A549 (cell line): Measurements from ENCODE around the gene DUSP10. TPM values are rescaled to one million over a fixed set of nuclear protein-coding genes. Genes with fewer than 3 reads are reported as not detected.
A peak's percentile ranks its signal among the peaks of the same experiment; 100 is the strongest.

Experiments used
- ATAC-seq, 2 experiments: fragments of 200-7000 bp in 1 of 2; fragments of >200 bp in 1 of 2; cut with Nextera tagmentation in 1 of 2; cut with Tn5 transposase in 1 of 2; 3 replicates each; pipeline versions ENCODE4 v1.8.0 to v1.9.1; 2018 to 2020; ENCODE audit warnings: mild to moderate bottlenecking in 1 of 2, moderate library complexity in 1 of 2
- CTCF ChIA-PET: fragments of 300-600 bp; sonication (Branson Sonifier 250); formaldehyde crosslinking; extraction: SDS; loops from one replicate; lab custom pipeline; 2021; ENCODE audit warnings: antibody characterized with exemption, inconsistent platforms; lab: Yijun Ruan, JAX
- POLR2A ChIA-PET: fragments of 350-600 bp; formaldehyde crosslinking; extraction: SDS; loops from one replicate; lab custom pipeline; 2021; ENCODE audit warnings: antibody characterized with exemption, inconsistent platforms; lab: Yijun Ruan, JAX
- DNase-seq, 2 experiments: peaks; one replicate each; pipeline versions ENCODE4 v3.0.0 to v3.0.0-alpha.2; 2011 to 2016; ENCODE audit warnings: low read depth in 1 of 2, low spot score in 1 of 2
- FAIRE-seq: peaks from 2 replicates; lab custom pipeline; 2011; peaks lifted over from hg19 to GRCh38; lab: Jason Lieb, UNC
- H3K27ac ChIP-seq, 2 experiments: fragments of >200 bp; sonication (Bioruptor Twin); formaldehyde crosslinking; 3 replicates each; pipeline ENCODE4 v1.5.1; 2016 to 2017
- H3K4me1 ChIP-seq: fragments of >200 bp; sonication (Bioruptor Twin); formaldehyde crosslinking; 3 replicates; pipeline ENCODE4 v1.6.1; 2016
- H3K4me2 ChIP-seq: fragments of >200 bp; sonication (Bioruptor Twin); formaldehyde crosslinking; 3 replicates; pipeline ENCODE4 v1.6.1; 2016
- H3K4me3 ChIP-seq: fragments of >200 bp; sonication (Bioruptor Twin); formaldehyde crosslinking; 3 replicates; pipeline ENCODE4 v1.5.1; 2016
- H3K9me3 ChIP-seq: fragments of >200 bp; sonication (Bioruptor Twin); formaldehyde crosslinking; 3 replicates; pipeline ENCODE4 v1.6.1; 2016
- CBX2 ChIP-seq: fragments of 200-600 bp; sonication (generic); IDR thresholded peaks from 2 replicates; pipeline ENCODE4 v1.6.1; 2016; ENCODE audit warnings: low read depth, mild to moderate bottlenecking, borderline replicate concordance
- CEBPB ChIP-seq, 2 experiments: fragments of >200 bp in 1 of 2; sonication (Bioruptor Twin) in 1 of 2; formaldehyde crosslinking in 1 of 2; IDR thresholded peaks; 2 replicates each; pipeline ENCODE4 v1.6.1; 2012 to 2016
- FOSB ChIP-seq: fragments of 250-450 bp; sonication (Bioruptor Pico); IDR thresholded peaks from 2 replicates; pipeline ENCODE4 v1.5.0; 2020; ENCODE audit warnings: mild to moderate bottlenecking, moderate library complexity
- FOXS1 ChIP-seq: fragments of 250-450 bp; sonication (Bioruptor Pico); IDR thresholded peaks from 2 replicates; pipeline ENCODE4 v1.5.0; 2020; ENCODE audit warnings: mild to moderate bottlenecking, moderate library complexity
- HEYL ChIP-seq: fragments of 250-450 bp; sonication (Bioruptor Pico); IDR thresholded peaks from 2 replicates; pipeline ENCODE4 v1.8.0; 2021; ENCODE audit warnings: mild to moderate bottlenecking, moderate library complexity
- JUN ChIP-seq, 2 experiments: fragments of >200 bp; sonication (Bioruptor Twin); formaldehyde crosslinking; IDR thresholded peaks; 2 replicates in 1 of 2; 3 replicates in 1 of 2; pipeline ENCODE4 v1.6.1; 2016 to 2017
- JUNB ChIP-seq: fragments of >200 bp; sonication (Bioruptor Twin); formaldehyde crosslinking; IDR thresholded peaks from 2 replicates; pipeline ENCODE4 v1.6.1; 2016
- KDM5A ChIP-seq: fragments of 200-600 bp; sonication (generic); IDR thresholded peaks from 2 replicates; pipeline ENCODE4 v1.6.1; 2016; ENCODE audit warnings: antibody characterized with exemption, mild to moderate bottlenecking
- MAFK ChIP-seq: fragments of 450-650 bp; IDR thresholded peaks from 2 replicates; pipeline ENCODE4 v1.6.1; 2014; ENCODE audit not compliant: partially characterized antibody
- MAZ ChIP-seq: fragments of 150-350 bp; IDR thresholded peaks from 2 replicates; pipeline ENCODE4 v1.6.1; 2014; ENCODE audit warnings: antibody characterized with exemption, low read depth, low read length, borderline replicate concordance
- NPAS2 ChIP-seq: fragments of 250-450 bp; sonication (Bioruptor Pico); IDR thresholded peaks from 2 replicates; pipeline ENCODE4 v1.8.0; 2022; ENCODE audit warnings: mild to moderate bottlenecking, moderate library complexity, borderline replicate concordance
- PBX3 ChIP-seq: IDR thresholded peaks from 2 replicates; pipeline ENCODE4 v1.6.1; 2012
- POLR2A ChIP-seq: IDR thresholded peaks from 2 replicates; pipeline ENCODE4 v1.6.1; 2012; ENCODE audit warnings: mild to moderate bottlenecking, low read length
- RARB ChIP-seq: fragments of 250-450 bp; sonication (Bioruptor Pico); IDR thresholded peaks from 2 replicates; pipeline ENCODE4 v1.8.0; 2021; ENCODE audit warnings: mild to moderate bottlenecking, moderate library complexity
- RCOR1 ChIP-seq: fragments of 150-350 bp; IDR thresholded peaks from 2 replicates; pipeline ENCODE4 v1.6.1; 2014; ENCODE audit warnings: antibody characterized with exemption, low read length, low read depth
- REST ChIP-seq: fragments of 200-600 bp; sonication (generic); IDR thresholded peaks from 2 replicates; pipeline ENCODE4 v1.6.1; 2016; ENCODE audit warnings: antibody characterized with exemption, mild to moderate bottlenecking, moderate library complexity
- RFX5 ChIP-seq: fragments of 450-650 bp; IDR thresholded peaks from 2 replicates; pipeline ENCODE4 v1.7.1; 2014; ENCODE audit warnings: antibody characterized with exemption, mild to moderate bottlenecking, moderate library complexity
- RNF2 ChIP-seq: fragments of 200-600 bp; sonication (generic); IDR thresholded peaks from 2 replicates; pipeline ENCODE4 v1.6.1; 2016; ENCODE audit warnings: low read depth, mild to moderate bottlenecking, antibody characterized with exemption, moderate library complexity, borderline replicate concordance
- SREBF2 ChIP-seq: fragments of 450-650 bp; IDR thresholded peaks from 2 replicates; pipeline ENCODE4 v1.6.1; 2014; ENCODE audit warnings: mild to moderate bottlenecking, moderate library complexity
- TFCP2L1 ChIP-seq: fragments of 250-450 bp; sonication (Bioruptor Pico); IDR thresholded peaks from 2 replicates; pipeline ENCODE4 v1.5.0; 2021; ENCODE audit warnings: mild to moderate bottlenecking
- TP53 ChIP-seq: fragments of 250-450 bp; sonication (Bioruptor Pico); IDR thresholded peaks from 2 replicates; pipeline ENCODE4 v1.5.0; 2021; ENCODE audit warnings: mild to moderate bottlenecking, moderate library complexity
- USF2 ChIP-seq: fragments of 450-650 bp; IDR thresholded peaks from 2 replicates; pipeline ENCODE4 v1.6.1; 2014; ENCODE audit warnings: antibody characterized with exemption
- ZC3H11A ChIP-seq: fragments of 450-650 bp; IDR thresholded peaks from 2 replicates; pipeline ENCODE4 v1.6.1; 2014; ENCODE audit warnings: antibody characterized with exemption, mild to moderate bottlenecking
- ZFP36 ChIP-seq: fragments of 450-650 bp; IDR thresholded peaks from 2 replicates; pipeline ENCODE4 v1.6.1; 2014; ENCODE audit warnings: borderline replicate concordance; ENCODE audit not compliant: partially characterized antibody
- WGBS: methylation state at CpG from one replicate; pipeline ENCODE4 v1.1.6; 2017; ENCODE audit errors: missing lambda C conversion rate; 5-methylcytosine and 5-hydroxymethylcytosine counted together
- polyA plus RNA-seq, 4 experiments: library from polyadenylated mRNA; depleted of rRNA in 3 of 4; stranded (reverse); fragments of >200 nt; fragmentation: RNase III in 1 of 4; extraction: RNeasy Plus Mini Kit Qiagen cat#74134 plus additional on column Dnase treatment in 1 of 4; gene quantifications; 2 replicates in 3 of 4; 3 replicates in 1 of 4; pipeline ENCODE4 v1.2.3, GENCODE V29; 2011 to 2017
- TF ChIP-seq, protein P1 (sequence below): fragments of 250-450 bp; sonication (Bioruptor Pico); IDR thresholded peaks from 2 replicates; pipeline ENCODE4 v1.5.0; 2020; ENCODE audit warnings: low read depth, mild to moderate bottlenecking, moderate library complexity
- TF ChIP-seq, protein P2 (sequence below): IDR thresholded peaks from 2 replicates; pipeline ENCODE4 v1.6.1; 2012; ENCODE audit warnings: low read depth, borderline replicate concordance
- TF ChIP-seq, protein P3 (sequence below): fragments of >200 bp; sonication (Bioruptor Twin); formaldehyde crosslinking; IDR thresholded peaks from 3 replicates; pipeline ENCODE4 v1.6.1; 2016
- TF ChIP-seq, protein P4 (sequence below): fragments of 250-450 bp; sonication (Bioruptor Pico); IDR thresholded peaks from 2 replicates; pipeline ENCODE4 v1.5.0; 2021; ENCODE audit warnings: mild to moderate bottlenecking, moderate library complexity, borderline replicate concordance

Gene DUSP10
- polyA plus RNA-seq, 2 of the 4 experiments (the other 2 are of a cell fraction), result 4.8 to 5.2 TPM

- POLR2A ChIA-PET, result interaction anchor here (2.1 kb wide), 1 partner anchor 24 kb away, joined by 12 read pairs; the partner anchor contains the start of gene DUSP10
- peak overlapping the region; percentile 65 to 87 for H3K27ac ChIP-seq
- no peak overlapping the region for H3K4me3 ChIP-seq
- CTCF ChIA-PET, result no interaction called here
- no peak for FAIRE-seq
- no peak for ATAC-seq
- no peaks in the 10 kb centered on the region for H3K9me3 ChIP-seq
- no peak for TF ChIP-seq JUN (IDR thresholded peaks at IDR 0.05)
- no peak for TF ChIP-seq ZFP36
- TF ChIP-seq TFCP2L1 (CRISPR knock-in tag), result no peak
- no peak for TF ChIP-seq SREBF2
- TF ChIP-seq CBX2, result no peak
- TF ChIP-seq, protein P1, sequence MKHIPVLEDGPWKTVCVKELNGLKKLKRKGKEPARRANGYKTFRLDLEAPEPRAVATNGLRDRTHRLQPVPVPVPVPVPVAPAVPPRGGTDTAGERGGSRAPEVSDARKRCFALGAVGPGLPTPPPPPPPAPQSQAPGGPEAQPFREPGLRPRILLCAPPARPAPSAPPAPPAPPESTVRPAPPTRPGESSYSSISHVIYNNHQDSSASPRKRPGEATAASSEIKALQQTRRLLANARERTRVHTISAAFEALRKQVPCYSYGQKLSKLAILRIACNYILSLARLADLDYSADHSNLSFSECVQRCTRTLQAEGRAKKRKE (CRISPR knock-in tag), result no peak
- no peak for TF ChIP-seq PBX3
- no peak for TF ChIP-seq FOSB (CRISPR knock-in tag)
- TF ChIP-seq FOXS1 (CRISPR knock-in tag), result no peak
- TF ChIP-seq MAZ, result no peak
- TF ChIP-seq USF2, result no peak
- TF ChIP-seq MAFK, result no peak
- TF ChIP-seq, protein P2, sequence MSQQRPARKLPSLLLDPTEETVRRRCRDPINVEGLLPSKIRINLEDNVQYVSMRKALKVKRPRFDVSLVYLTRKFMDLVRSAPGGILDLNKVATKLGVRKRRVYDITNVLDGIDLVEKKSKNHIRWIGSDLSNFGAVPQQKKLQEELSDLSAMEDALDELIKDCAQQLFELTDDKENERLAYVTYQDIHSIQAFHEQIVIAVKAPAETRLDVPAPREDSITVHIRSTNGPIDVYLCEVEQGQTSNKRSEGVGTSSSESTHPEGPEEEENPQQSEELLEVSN, result no peak
- TF ChIP-seq POLR2A, result no peak
- TF ChIP-seq RCOR1, result no peak
- no peak for TF ChIP-seq RFX5
- no peak for TF ChIP-seq ZC3H11A
- H3K4me1 ChIP-seq, result peaks cover 67% of the 10 kb centered on the region
- DNase-seq, result no peak
- peak overlapping the region; percentile 65 for H3K4me2 ChIP-seq
- 52% methylated on average over 2 of the region's 2 CpGs for WGBS
Observed at GRCh38 chr1:221717485-221717853, 24.4 kb downstream of the DUSP10 start.

DNA sequence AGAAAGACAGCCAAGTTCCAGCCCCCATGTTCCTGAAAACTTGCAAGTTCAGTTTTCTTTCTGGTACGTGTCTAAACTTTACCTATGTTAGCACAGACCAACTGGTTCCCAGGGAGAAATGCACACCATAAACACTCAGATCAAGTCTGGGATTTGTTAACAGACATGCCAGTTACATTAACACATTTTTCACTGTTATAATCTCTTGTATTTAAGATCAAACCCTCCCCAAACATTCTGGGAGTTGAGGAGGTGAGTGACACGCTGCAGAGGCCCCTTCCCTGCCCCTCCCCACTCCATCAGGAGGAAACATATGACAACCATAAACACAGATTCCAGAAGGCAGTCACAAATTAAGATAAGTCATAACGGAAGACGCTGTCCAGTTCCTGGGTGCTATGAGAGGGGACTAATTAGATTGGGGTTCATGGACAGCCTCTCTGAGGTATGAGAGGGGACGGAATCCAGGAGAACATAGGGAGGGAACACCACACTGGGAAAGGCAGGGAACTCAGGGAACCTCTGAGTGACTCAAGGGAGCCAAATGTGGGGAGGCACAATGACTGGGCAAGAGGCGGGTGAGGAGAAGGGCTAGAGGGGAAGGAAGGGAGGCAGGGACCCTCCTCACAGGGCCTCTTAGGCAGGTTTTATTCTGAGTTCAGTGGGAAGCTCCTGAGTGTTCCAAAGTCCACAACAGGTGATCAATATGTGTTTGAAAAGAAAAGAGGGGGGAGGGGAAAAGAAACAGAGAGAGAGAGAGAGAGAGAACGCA lies 25.0 kb downstream of the DUSP10 start:
- FAIRE-seq (no peak), ATAC-seq (no peak), DNase-seq (no peak)
- ChIA-PET POLR2A (no interaction called here), CTCF (no interaction called here)
- 89% methylated on average over 7 of the region's 7 CpGs for WGBS
- Histone ChIP-seq H3K27ac (peak overlapping the region; percentile 65 to 87), H3K4me2 (peak overlapping the region; percentile 68; the same call in 2 of the 3 replicates), H3K4me3 (no peak overlapping the region), H3K9me3 (no peaks in the 10 kb centered on the region), H3K4me1 (peaks cover 73% of the 10 kb centered on the region)
- no peak for TF ChIP-seq POLR2A
- no peak for TF ChIP-seq RARB (CRISPR knock-in tag)
- TF ChIP-seq, protein P3, sequence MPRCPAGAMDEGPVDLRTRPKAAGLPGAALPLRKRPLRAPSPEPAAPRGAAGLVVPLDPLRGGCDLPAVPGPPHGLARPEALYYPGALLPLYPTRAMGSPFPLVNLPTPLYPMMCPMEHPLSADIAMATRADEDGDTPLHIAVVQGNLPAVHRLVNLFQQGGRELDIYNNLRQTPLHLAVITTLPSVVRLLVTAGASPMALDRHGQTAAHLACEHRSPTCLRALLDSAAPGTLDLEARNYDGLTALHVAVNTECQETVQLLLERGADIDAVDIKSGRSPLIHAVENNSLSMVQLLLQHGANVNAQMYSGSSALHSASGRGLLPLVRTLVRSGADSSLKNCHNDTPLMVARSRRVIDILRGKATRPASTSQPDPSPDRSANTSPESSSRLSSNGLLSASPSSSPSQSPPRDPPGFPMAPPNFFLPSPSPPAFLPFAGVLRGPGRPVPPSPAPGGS, result no peak
- TF ChIP-seq, protein P4, sequence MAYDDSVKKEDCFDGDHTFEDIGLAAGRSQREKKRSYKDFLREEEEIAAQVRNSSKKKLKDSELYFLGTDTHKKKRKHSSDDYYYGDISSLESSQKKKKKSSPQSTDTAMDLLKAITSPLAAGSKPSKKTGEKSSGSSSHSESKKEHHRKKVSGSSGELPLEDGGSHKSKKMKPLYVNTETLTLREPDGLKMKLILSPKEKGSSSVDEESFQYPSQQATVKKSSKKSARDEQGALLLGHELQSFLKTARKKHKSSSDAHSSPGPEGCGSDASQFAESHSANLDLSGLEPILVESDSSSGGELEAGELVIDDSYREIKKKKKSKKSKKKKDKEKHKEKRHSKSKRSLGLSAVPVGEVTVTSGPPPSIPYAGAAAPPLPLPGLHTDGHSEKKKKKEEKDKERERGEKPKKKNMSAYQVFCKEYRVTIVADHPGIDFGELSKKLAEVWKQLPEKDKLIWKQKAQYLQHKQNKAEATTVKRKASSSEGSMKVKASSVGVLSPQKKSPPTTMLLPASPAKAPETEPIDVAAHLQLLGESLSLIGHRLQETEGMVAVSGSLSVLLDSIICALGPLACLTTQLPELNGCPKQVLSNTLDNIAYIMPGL (CRISPR knock-in tag), result no peak
- no peak for TF ChIP-seq HEYL (CRISPR knock-in tag)
- no peak for TF ChIP-seq REST
- TF ChIP-seq RNF2, result no peak
- TF ChIP-seq KDM5A, result no peak
- TF ChIP-seq NPAS2 (CRISPR knock-in tag), result no peak
- no peak for TF ChIP-seq CEBPB (IDR thresholded peaks at IDR 0.05)
- no peak for TF ChIP-seq TP53
- no peak for TF ChIP-seq JUNB
